Kidney (tissue), 14 donors: Measurements from ENCODE around the gene DZIP1. TPM values are rescaled to one million over a fixed set of nuclear protein-coding genes. Genes with fewer than 3 reads are reported as not detected.

ENCODE experiments used
- DNase-seq, 5 donors: peaks; one replicate each; pipeline ENCODE4 v3.0.0-alpha.2; 2013 to 2020
- FAIRE-seq: peaks from 2 replicates; lab custom pipeline; 2012; peaks lifted over from hg19 to GRCh38; lab: Jason Lieb, UNC
- H3K27ac ChIP-seq, 2 donors: one replicate each; pipeline ENCODE4 v1.7.0; 2013; ENCODE audit warnings: low read depth in 2 of 2, low read length in 2 of 2, inconsistent platforms in 1 of 2
- H3K27me3 ChIP-seq: one replicate; pipeline ENCODE4 v1.7.1; 2013; ENCODE audit warnings: low read length, inconsistent platforms; ENCODE audit not compliant: control insufficient read depth, insufficient read depth
- H3K36me3 ChIP-seq, 3 donors: one replicate each; pipeline versions ENCODE4 v1.7.0 to v1.7.1; 2013; ENCODE audit warnings: low read length in 3 of 3, control low read depth in 1 of 3, inconsistent platforms in 1 of 3; ENCODE audit not compliant: insufficient read depth in 3 of 3, control insufficient read depth in 2 of 3
- H3K4me1 ChIP-seq, 3 donors: one replicate each; pipeline versions ENCODE4 v1.7.0 to v1.7.1; 2013; ENCODE audit warnings: low read length in 3 of 3, inconsistent platforms in 1 of 3, low read depth in 1 of 3; ENCODE audit not compliant: control insufficient read depth in 2 of 3, insufficient read depth in 2 of 3
- H3K4me3 ChIP-seq, 3 donors: one replicate each; pipeline versions ENCODE4 v1.7.0 to v1.8.1; 2013; ENCODE audit warnings: low read length in 3 of 3, control low read depth in 1 of 3, inconsistent platforms in 1 of 3
- H3K9ac ChIP-seq, 3 donors: one replicate each; pipeline versions ENCODE4 v1.7.0 to v1.7.1; 2013; ENCODE audit warnings: low read length in 3 of 3, control low read depth in 1 of 3, inconsistent platforms in 1 of 3
- H3K9me3 ChIP-seq, 3 donors: one replicate each; pipeline versions ENCODE4 v1.7.0 to v1.7.1; 2013; ENCODE audit warnings: low read length in 3 of 3, control low read depth in 1 of 3, inconsistent platforms in 1 of 3; ENCODE audit not compliant: control insufficient read depth in 2 of 3, insufficient read depth in 1 of 3
- CTCF ChIP-seq: IDR thresholded peaks from 3 replicates; pipeline ENCODE4 v1.5.1; 2012; ENCODE audit warnings: mild to moderate bottlenecking, moderate library complexity, borderline replicate concordance; ENCODE audit not compliant: insufficient read depth; ENCODE audit errors: extremely low read depth
- intact Hi-C: fragments of 100-400 bp; cut with DNase I; formaldehyde crosslinking; loops from one replicate; pipeline ENCODE4 v1.11.1; 2022
- polyA plus RNA-seq: library from polyadenylated mRNA; stranded (reverse); fragments of 350-450 nt; fragmentation: Illumina TruSeq; extraction: RNeasy Lipid Tissue Mini Kit (QIAGEN cat#74804); gene quantifications from one replicate; pipeline ENCODE4 v1.2.3, GENCODE V29; 2014; ENCODE audit warnings: low read depth, low replicate concordance; ENCODE audit not compliant: insufficient read depth
- total RNA-seq: library from RNA; stranded (reverse); fragmentation: NEBNext Ultra II Directional; extraction: Animal tissue kit (Norgen Biotek cat#: 25700); gene quantifications from one replicate; pipeline ENCODE4 v1.2.1, GENCODE V29; 2021
- donor health status: control.
- donor health status: control.
- donor health status: control.
- donor health status: control.
- donor health status: control.
- donor health status: DM: yes; HTN: yes; CAD: no.
- donor health status: Normal renal cell carcinoma (clear cell type).

The DZIP1 gene
- total and polyA plus RNA-seq, 2 donors from 2014 or later, result 26.7 to 41.4 TPM

- FAIRE-seq (no peak), DNase-seq (no peak)
- Histone ChIP-seq H3K9ac (no peak overlapping the region), H3K4me3 (no peak overlapping the region), H3K27me3 (no peaks in the 10 kb centered on the region), H3K36me3 (peaks cover 2 to 15% (median 5%) of the 10 kb centered on the region in 3 donors), H3K27ac (peak overlapping the region; percentile 59 to 76), H3K9me3 (no peaks in the 10 kb centered on the region), H3K4me1 (peaks cover 2 to 52% (median 18%) of the 10 kb centered on the region in 3 donors)
- TF ChIP-seq CTCF, result no peak
- intact Hi-C loops, result no loop called here
Observed at GRCh38 chr13:95604556-95604915, 40.0 kb downstream of the DZIP1 start.

GRCh38 chr13:95603887-95604555, 40.5 kb downstream of the DZIP1 start:
- FAIRE-seq (no peak), DNase-seq (peak in 1 of 5 donors; percentile 94)
- no peaks in the 10 kb centered on the region for H3K9me3 ChIP-seq
- no peaks in the 10 kb centered on the region for H3K27me3 ChIP-seq
- peak overlapping the region; percentile 76 to 85 for H3K27ac ChIP-seq
- no peak overlapping the region for H3K4me3 ChIP-seq
- peaks cover 2 to 51% (median 17%) of the 10 kb centered on the region in 3 donors for H3K4me1 ChIP-seq
- no peak for TF ChIP-seq CTCF
- peak overlapping the region in 1 of 3 donors; percentile 53 for H3K9ac ChIP-seq
- peaks cover 2 to 15% (median 5%) of the 10 kb centered on the region in 3 donors for H3K36me3 ChIP-seq
- intact Hi-C loops, result no loop called here

- Histone ChIP-seq H3K27ac (no peak overlapping the region), H3K4me1 (peaks cover 0 to 33% (median 10%) of the 10 kb centered on the region in 3 donors), H3K9me3 (no peaks in the 10 kb centered on the region), H3K9ac (no peak overlapping the region), H3K4me3 (no peak overlapping the region), H3K36me3 (peaks cover 2 to 15% (median 5%) of the 10 kb centered on the region in 3 donors), H3K27me3 (no peaks in the 10 kb centered on the region)
- DNase-seq, result no peak
- no peak for TF ChIP-seq CTCF
- intact Hi-C loops, result no loop called here
- FAIRE-seq, result no peak
Observed at GRCh38 chr13:95601906-95602305, 42.6 kb downstream of the DZIP1 start.
